Transverse colon (tissue), 4 donors: Measurements from ENCODE around the gene DOP1B. TPM values are rescaled to one million over a fixed set of nuclear protein-coding genes. Genes with fewer than 3 reads are reported as not detected.

Experiments used
- DNase-seq: peaks from one replicate; pipeline ENCODE4 v3.0.0-alpha.2; 2019
- H3K27ac ChIP-seq, 4 donors: fragments of 200-600 bp; sonication (generic); 2 replicates each; pipeline ENCODE4 v1.5.1; 2016 to 2018; ENCODE audit warnings: inconsistent platforms in 4 of 4
- H3K27me3 ChIP-seq: fragments of 200-600 bp; sonication (generic); 2 replicates; pipeline ENCODE4 v1.5.1; 2017; ENCODE audit warnings: inconsistent platforms
- H3K36me3 ChIP-seq, 4 donors: fragments of 200-600 bp; sonication (generic); 2 replicates each; pipeline ENCODE4 v1.5.1; 2017 to 2019; ENCODE audit warnings: inconsistent platforms in 4 of 4
- H3K4me1 ChIP-seq, 4 donors: fragments of 200-600 bp; sonication (generic); 2 replicates each; pipeline ENCODE4 v1.5.1; 2017 to 2020; ENCODE audit warnings: inconsistent platforms in 4 of 4
- H3K4me3 ChIP-seq, 4 donors: fragments of 200-600 bp; sonication (generic); 1 replicate in 1 of 4; 2 replicates in 3 of 4; pipeline versions ENCODE4 v1.5.1 to v1.6.1; 2017 to 2019; ENCODE audit warnings: inconsistent platforms in 4 of 4
- H3K9me3 ChIP-seq, 2 donors: fragments of 200-600 bp; sonication (generic); 2 replicates each; pipeline ENCODE4 v1.5.1; 2017 to 2019; ENCODE audit warnings: inconsistent platforms in 2 of 2
- EP300 ChIP-seq: sonication (generic); formaldehyde crosslinking; IDR thresholded peaks from one replicate; pipeline ENCODE4 v1.6.1; 2017; ENCODE audit warnings: antibody characterized with exemption, low read depth
- POLR2A ChIP-seq: fragments of 450-650 bp; IDR thresholded peaks from one replicate; pipeline ENCODE4 v1.6.1; 2016; ENCODE audit warnings: antibody characterized with exemption, mild to moderate bottlenecking, moderate library complexity
- POLR2AphosphoS5 ChIP-seq, 3 donors: sonication (generic); formaldehyde crosslinking; IDR thresholded peaks; one replicate each; pipeline ENCODE4 v1.6.1; 2016; ENCODE audit warnings: antibody characterized with exemption in 3 of 3
- WGBS, 2 donors: methylation state at CpG; one replicate each; pipeline ENCODE4 v1.1.5; 2018; ENCODE audit warnings: low coverage in 1 of 2; 5-methylcytosine and 5-hydroxymethylcytosine counted together
- in situ Hi-C, 4 donors: fragments of 200-750 bp; cut with MboI; loops; one replicate each; pipeline versions ENCODE4 v1.15.0 to v1.15.1; 2017; ENCODE audit warnings: low sequenced_read_pairs in 3 of 4, low pct_ligation_motif_present in 1 of 4, low pct_unique_long_range_greater_than_20kb in 1 of 4
- intact Hi-C: fragments of 100-400 bp; cut with DNase I; formaldehyde crosslinking; loops from one replicate; pipeline ENCODE4 v1.15.1; 2023; ENCODE audit warnings: low total_unique reads
- total RNA-seq, 4 donors: library from RNA; depleted of rRNA; stranded (reverse); fragments of >200 nt; gene quantifications; one replicate each; pipeline ENCODE4 v1.1.0, GENCODE V29; 2016
- TF ChIP-seq, protein P1 (sequence below), 5 experiments: fragments of 200-600 bp in 3 of 5; fragments of 450-650 bp in 2 of 5; sonication (generic) in 3 of 5; IDR thresholded peaks; 1 replicate in 2 of 5; 2 replicates in 3 of 5; pipeline ENCODE4 v1.5.1; 2016 to 2017; ENCODE audit warnings: antibody characterized with exemption in 5 of 5, inconsistent platforms in 3 of 5, mild to moderate bottlenecking in 2 of 5, moderate library complexity in 1 of 5

Gene DOP1B
- total RNA-seq, 4 donors from 2014 or later, result 49.4 to 74.4 (median 61.0) TPM

DNA sequence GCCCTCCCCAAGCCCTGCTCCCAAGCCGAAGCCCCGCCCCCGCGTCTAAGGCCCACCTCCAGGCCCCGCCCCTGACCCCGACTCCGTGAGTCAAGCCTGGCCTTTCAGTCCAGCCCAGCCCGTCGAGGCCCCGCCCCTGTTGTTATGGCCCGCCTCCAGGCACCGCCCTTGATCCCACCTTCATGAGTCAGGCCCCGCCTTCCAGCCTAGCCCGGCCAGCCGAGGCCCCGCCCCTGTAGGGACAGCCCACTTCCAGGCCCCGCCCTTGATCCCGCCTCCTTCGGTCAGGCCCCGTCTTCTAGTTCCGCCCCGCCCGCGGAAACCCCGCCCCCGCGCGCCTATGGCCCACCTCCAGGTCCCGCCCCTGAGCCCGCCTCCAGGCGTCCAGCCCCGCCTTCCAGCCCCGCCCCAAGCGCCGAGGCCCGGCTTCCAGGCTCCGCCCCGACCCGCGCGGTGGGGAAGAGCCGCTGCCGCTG, 247 bp upstream of the DOP1B start:
- intact Hi-C loops, result no loop called here
- 1% methylated on average over 25 of the region's 43 CpGs; no CpG with 5 or more reads in 1 of the 2 donors for WGBS, 2 donors

GRCh38 chr21:36159356-36159921, 2.8 kb downstream of the DOP1B start:
- H3K27ac ChIP-seq, result peak overlapping the region; percentile 33 to 99 (median 82)
- H3K4me3 ChIP-seq, result no peak overlapping the region
- 51 to 65% methylated on average over 11 to 13 of the region's 13 CpGs for WGBS, 2 donors
- H3K27me3 ChIP-seq, result no peaks in the 10 kb centered on the region
- H3K4me1 ChIP-seq, result peaks cover 11 to 55% (median 35%) of the 10 kb centered on the region in 4 donors
- DNase-seq, result peak; percentile 74
- TF ChIP-seq EP300, result no peak
- TF ChIP-seq, protein P1, sequence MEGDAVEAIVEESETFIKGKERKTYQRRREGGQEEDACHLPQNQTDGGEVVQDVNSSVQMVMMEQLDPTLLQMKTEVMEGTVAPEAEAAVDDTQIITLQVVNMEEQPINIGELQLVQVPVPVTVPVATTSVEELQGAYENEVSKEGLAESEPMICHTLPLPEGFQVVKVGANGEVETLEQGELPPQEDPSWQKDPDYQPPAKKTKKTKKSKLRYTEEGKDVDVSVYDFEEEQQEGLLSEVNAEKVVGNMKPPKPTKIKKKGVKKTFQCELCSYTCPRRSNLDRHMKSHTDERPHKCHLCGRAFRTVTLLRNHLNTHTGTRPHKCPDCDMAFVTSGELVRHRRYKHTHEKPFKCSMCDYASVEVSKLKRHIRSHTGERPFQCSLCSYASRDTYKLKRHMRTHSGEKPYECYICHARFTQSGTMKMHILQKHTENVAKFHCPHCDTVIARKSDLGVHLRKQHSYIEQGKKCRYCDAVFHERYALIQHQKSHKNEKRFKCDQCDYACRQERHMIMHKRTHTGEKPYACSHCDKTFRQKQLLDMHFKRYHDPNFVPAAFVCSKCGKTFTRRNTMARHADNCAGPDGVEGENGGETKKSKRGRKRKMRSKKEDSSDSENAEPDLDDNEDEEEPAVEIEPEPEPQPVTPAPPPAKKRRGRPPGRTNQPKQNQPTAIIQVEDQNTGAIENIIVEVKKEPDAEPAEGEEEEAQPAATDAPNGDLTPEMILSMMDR (IDR thresholded peaks at IDR 0.05), result no peak
- peak; percentile 78 to 83 (median 81) for TF ChIP-seq POLR2AphosphoS5 (IDR thresholded peaks at IDR 0.05)
- peak; percentile 73 for TF ChIP-seq POLR2A
- no peaks in the 10 kb centered on the region for H3K36me3 ChIP-seq
- intact Hi-C loops, result no loop called here
- H3K9me3 ChIP-seq, result no peaks in the 10 kb centered on the region
- in situ Hi-C loops, result no loop called here

More for the DNA sequence above, 247 bp upstream of the DOP1B start:
- TF ChIP-seq POLR2AphosphoS5 (IDR thresholded peaks at IDR 0.05) (peak in 1 of 3 donors; percentile 91), POLR2A (no peak)
- peaks cover 7 to 31% (median 18%) of the 10 kb centered on the region in 4 donors for H3K4me1 ChIP-seq
- in situ Hi-C loops, result no loop called here
- no peaks in the 10 kb centered on the region for H3K9me3 ChIP-seq
- H3K36me3 ChIP-seq, result no peaks in the 10 kb centered on the region
- peak overlapping the region; percentile 76 to 98 (median 80) for H3K4me3 ChIP-seq
- H3K27me3 ChIP-seq, result no peaks in the 10 kb centered on the region
- peak overlapping the region; percentile 93 to 99 (median 96) for H3K27ac ChIP-seq
- DNase-seq, result peak; percentile 100

DNA sequence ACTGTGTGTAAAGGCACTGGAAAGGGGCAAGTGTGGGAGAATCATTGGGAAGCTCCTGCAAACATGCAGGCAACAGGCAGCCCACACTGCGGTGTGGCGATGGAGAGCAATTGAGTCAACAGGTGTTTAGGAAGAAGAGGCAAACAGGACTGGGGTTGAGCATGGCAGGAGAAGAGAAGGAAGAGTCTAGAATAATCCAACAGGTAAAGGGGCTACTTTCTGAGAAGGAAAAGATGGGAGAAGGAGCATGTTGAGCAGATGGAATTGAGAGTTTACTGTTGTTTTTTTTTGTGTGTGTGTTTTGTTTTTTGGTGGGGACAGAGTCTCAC, 4.2 kb downstream of the DOP1B start:
- 100% methylated on average over 2 of the region's 2 CpGs for WGBS, 2 donors
- no peak for DNase-seq
- Histone ChIP-seq H3K9me3 (no peaks in the 10 kb centered on the region), H3K4me1 (peaks cover 6 to 56% (median 30%) of the 10 kb centered on the region in 4 donors), H3K4me3 (no peak overlapping the region), H3K27me3 (no peaks in the 10 kb centered on the region), H3K27ac (no peak overlapping the region), H3K36me3 (no peaks in the 10 kb centered on the region)
- in situ Hi-C loops (no loop called here), intact Hi-C loops (no loop called here)
- TF ChIP-seq POLR2A (no peak), EP300 (no peak), POLR2AphosphoS5 (IDR thresholded peaks at IDR 0.05) (no peak)
- TF ChIP-seq, protein P1 (IDR thresholded peaks at IDR 0.05), result no peak

- 86 to 92% methylated on average over 4 to 5 of the region's 5 CpGs for WGBS, 2 donors
- intact Hi-C loops, result no loop called here
- no peaks in the 10 kb centered on the region for H3K36me3 ChIP-seq
These were observed 6.0 kb downstream of the DOP1B start for GRCh38 chr21:36162631-36163030.

More at GRCh38 chr21:36162631-36163030, 6.0 kb downstream of the DOP1B start:
- in situ Hi-C loops, result no loop called here
- Histone ChIP-seq H3K9me3 (no peaks in the 10 kb centered on the region), H3K27ac (peak overlapping the region; percentile 20 to 72 (median 38)), H3K27me3 (no peaks in the 10 kb centered on the region), H3K4me1 (peaks cover 6 to 63% (median 35%) of the 10 kb centered on the region in 4 donors), H3K4me3 (no peak overlapping the region)
- DNase-seq, result no peak
- TF ChIP-seq POLR2A (no peak), EP300 (no peak), POLR2AphosphoS5 (IDR thresholded peaks at IDR 0.05) (no peak)
- TF ChIP-seq, protein P1 (IDR thresholded peaks at IDR 0.05), result no peak
